ENCODE measurements around the gene SLC30A2.

Gene SLC30A2

GRCh38 chr1:26069941-26070295, 24.0 kb upstream of the SLC30A2 start:
- no peak for DNase-seq (ENCODE audit: low read depth)

DNA sequence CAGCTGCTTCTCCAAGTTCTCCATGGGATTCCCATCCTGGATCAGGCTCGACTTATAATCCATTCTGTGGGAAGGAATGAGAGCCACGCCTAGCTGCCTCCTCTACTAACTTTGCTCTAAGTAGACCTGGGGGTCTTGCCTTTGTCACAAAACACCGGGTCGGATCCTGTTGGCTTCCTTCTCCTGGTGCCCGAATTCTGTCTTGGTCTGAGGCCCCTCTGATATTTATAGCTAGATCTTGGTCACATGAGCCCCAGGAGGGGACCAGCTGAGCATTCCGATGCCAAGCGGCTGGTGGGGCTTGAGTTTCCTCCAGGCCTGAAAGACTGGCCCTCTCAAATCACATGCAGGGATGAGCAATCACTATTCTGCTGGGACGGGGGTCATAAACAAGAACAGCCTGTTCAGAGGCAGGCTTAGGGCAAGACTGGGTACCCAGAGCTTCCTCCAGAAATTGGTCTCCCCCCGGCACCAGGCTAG, 21.6 kb upstream of the SLC30A2 start, which contains the start of gene TRIM63:
Gene TRIM63, minus strand, starts transcription at position 199 of the 480 bp plus-strand sequence. Its CDS starts 136 bp downstream, at position 63.
- no peak for DNase-seq (ENCODE audit: low read depth)

GRCh38 chr1:26066857-26067256, 20.9 kb upstream of the SLC30A2 start:
- DNase-seq (ENCODE audit: low read depth), result no peak

- DNase-seq (ENCODE audit: low read depth), result no peak
Measured at GRCh38 chr1:26066160-26066559, 20.2 kb upstream of the SLC30A2 start.

- DNase-seq (ENCODE audit: low read depth), result no peak
Measured at GRCh38 chr1:26064553-26064952, 18.6 kb upstream of the SLC30A2 start.

DNA sequence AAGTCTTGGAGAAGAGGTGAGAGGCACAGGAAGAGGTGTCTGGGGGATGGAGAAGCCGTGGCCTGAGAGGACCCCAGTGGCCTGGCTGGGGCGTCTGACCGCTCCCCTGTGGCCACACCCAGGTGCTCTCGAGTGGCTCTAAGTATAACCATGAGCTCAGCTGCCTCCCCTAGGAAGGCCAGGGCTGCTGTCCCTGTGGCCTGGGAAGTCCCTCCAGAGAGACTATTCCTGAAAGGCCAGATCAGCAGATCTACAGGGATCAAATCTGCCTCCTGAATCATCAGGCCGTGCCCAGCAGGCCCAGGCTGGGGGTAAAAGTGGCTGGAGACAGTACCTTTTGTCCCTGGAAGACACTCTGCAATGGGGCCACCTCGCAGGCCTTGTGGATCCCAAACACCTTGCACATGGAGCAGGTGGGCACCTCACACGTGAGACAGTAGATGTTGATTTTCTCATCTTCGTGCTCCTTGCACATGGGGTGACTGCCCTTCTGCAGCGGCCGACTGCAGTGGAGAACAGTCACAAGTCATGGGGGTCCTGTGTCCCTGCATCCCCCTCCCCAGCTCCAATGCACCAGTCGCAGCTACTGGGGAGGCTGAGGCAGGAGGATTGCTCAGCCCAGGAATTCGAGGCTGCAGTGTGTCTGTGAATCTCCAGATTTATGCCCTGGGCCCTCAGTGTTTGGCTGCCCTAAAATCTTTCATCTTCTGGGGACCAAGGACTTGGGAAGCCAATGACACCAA, 15.1 kb upstream of the SLC30A2 start:
- DNase-seq (ENCODE audit: low read depth), result no peak

DNA sequence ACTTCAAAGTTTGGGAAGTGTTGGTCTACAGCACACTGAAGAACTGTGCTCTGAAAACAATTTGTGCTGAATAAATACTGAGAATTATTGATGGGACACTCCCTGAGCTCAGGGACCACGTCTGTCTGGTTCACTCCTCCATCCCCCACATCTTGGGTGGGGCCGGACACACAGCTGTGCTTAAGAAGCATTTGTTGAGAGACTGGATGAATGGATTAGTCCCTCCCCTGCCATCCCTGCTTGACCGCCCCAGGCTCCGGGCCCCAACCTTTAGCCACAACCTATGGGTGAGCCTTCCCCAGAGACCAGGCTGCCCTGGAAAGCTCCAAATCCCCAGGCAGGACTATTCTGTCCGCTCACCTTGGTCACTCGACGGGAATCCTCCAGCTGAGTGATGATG, 14.0 kb upstream of the SLC30A2 start:
- DNase-seq (ENCODE audit: low read depth), result no peak

GRCh38 chr1:26058052-26058595, 12.2 kb upstream of the SLC30A2 start:
- DNase-seq (ENCODE audit: low read depth), result no peak

DNA sequence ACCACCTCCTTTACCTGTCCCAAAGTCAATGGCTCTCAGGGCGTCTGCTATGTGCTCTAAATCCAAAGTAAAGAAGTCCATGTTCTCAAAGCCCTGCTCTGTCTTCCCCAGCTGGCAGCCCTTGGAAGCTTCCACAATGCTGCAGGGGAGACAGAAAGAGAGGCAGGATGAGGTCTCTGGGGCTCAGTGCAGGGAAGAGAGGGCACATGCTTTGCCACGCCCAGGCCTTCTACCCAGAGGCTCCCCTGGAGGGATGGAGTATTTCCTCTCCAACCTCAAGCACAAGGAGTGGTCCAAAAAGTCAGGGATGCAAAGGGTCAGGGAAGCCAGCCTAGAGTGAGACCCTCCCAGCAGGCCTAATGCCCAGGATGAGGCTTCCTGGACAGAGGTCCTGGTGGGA, 11.3 kb upstream of the SLC30A2 start:
- DNase-seq (ENCODE audit: low read depth), result no peak

DNA sequence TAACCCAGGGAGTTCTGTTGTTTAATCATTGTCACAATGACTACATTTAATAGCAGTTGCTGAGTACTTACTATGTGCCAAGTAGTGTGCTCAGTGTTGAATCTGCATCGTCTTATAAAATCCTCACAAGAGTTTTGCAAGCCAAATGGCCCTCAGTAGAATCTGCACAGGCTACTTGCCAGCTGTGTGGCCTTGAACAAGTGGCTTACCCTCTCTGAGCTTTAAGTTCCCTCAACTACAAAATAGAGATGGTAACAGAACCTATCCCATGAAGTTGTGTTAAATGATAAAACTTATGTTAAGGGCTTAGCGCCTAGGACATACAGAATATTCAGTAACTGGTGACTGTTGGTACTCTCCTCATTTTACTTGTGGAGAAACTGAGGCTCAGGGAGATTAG, 9.1 kb upstream of the SLC30A2 start:
- no peak for DNase-seq (ENCODE audit: low read depth)

GRCh38 chr1:26053718-26054560, 8.0 kb upstream of the SLC30A2 start:
- DNase-seq (ENCODE audit: low read depth), result no peak

- DNase-seq (ENCODE audit: low read depth), result no peak
Measured at GRCh38 chr1:26050248-26050640, 4.3 kb upstream of the SLC30A2 start.

- DNase-seq (ENCODE audit: low read depth), result no peak
Measured at GRCh38 chr1:26049531-26050247, 3.8 kb upstream of the SLC30A2 start.

DNA sequence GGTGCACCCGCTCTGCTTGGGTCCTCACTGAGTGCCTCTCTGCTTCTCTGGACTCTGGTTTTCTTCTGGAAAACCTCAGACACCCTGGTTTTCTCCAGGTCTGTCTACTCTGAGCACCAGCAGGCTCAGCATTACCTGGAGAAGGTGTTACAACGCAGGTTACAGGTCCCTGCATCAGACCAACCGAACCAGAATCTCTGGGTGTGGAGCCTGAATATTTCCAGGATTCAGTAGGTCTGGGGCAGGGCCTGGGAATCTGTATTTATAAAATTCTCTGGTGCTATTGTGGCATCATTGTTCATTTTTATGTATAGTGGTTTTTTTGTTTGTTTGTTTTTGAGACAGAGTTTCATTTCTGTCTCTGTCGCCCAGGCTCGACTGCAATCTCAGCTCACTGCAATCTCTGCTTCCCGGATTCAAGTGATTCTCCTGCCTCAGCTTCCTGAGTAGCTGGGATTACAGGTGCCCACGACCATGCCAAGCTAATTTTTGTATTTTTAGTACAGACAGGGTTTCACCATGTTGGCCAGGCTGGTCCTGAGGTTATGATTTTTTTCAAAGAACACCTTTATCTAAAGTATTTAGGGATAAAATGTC, 1.5 kb upstream of the SLC30A2 start:
- DNase-seq (ENCODE audit: low read depth), result no peak

DNA sequence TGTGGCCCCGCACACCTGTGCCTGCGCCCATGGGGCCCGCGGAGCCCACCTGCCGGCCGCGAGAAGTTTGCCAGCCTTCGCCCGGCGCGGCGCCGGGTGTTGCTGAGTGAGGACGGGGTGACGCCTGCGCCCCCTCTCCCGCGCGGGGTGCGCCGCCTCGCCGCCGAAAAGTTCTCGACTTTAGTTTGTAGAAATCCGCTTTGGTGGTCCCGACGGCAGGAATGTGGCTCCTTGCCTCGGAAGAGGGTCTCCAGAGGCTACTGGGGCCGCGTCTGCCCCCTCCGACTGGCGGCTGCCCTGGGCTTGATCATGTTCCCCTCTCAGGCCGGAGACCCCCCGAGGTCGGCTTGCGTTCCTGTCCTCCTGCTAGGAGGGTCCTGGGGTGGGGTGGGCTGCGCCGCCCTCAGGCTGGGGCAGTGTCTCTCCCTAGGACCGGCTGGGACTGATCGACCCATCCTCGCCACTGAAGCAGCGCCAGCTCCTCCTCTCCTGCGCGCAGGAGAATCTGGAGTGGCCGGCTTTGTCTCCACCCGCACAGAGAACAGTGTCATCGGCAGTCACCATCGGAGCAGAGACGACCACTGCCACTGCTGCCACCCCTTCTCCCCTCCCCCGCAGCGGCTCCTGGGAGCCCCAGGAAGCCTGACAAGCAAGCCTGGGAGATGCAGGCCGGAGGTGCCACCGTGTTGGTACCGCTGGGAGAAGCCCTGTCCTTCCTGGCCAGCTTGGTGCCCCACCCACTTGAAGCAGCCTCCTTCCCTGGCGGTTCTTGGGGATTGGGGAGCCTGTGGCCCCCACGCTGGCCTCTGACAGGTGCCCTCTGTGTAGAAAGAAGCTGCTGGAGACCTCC, 553 bp upstream of the SLC30A2 start:
- DNase-seq (ENCODE audit: low read depth), result no peak

DNA sequence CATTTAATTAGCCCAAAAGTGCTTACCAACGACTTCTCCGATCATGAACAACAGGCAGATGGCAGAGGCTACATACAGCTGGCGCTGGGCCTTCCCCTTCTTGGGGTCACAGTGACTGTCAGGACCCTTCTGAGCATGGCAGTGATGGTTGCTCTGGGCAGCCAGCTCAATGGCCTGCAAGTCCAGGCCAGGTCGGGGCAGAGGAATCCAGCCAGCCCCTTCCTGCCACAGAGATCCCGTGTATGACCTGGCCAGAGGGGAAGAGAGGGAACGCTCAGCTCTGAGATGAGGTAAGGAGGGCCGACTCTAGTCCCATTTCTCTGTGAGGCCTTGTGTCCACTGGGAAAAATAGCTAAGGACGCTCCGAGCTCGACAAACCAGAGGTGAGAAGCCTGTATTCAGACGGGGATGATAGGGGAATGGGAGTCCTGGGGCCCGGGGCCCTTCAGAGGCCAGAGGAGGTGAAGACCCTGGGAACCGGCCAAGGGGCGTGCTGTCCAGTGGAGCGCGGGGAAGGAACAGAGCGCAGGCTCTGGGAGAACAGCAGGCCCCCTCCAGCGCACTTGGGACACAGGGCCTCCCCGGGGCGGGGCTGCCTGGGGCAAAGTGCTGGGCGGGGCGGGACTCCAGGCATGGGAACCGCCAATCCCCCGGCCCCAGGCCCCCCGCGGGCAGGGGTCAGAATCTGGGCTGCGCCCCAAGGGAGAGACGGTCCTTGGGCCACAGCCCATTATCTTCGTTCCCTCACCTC, 772 bp downstream of the SLC30A2 start:
- DNase-seq (ENCODE audit: low read depth), result no peak

GRCh38 chr1:26044414-26044813, 1.5 kb downstream of the SLC30A2 start:
- no peak for DNase-seq (ENCODE audit: low read depth)

DNA sequence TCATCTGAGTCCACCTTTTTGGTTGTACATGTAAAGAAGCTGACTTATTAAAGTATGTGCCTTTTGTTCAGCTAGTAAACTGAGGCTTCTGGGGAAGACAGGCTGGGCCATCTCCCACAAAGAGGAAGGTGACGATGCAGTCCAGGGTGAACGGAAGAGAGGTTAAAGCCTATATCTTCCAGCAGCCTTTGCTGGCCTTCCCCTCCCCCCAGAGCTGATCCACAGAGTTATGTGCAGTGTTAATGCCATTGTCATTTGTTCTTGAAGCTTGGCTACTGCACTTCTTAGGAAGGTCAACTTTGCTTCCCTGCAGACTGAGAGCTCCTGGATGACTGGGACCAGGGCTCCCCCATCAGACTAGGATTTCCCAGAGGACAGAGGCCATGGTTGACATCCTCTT, 2.2 kb downstream of the SLC30A2 start:
- no peak for DNase-seq (ENCODE audit: low read depth)

DNA sequence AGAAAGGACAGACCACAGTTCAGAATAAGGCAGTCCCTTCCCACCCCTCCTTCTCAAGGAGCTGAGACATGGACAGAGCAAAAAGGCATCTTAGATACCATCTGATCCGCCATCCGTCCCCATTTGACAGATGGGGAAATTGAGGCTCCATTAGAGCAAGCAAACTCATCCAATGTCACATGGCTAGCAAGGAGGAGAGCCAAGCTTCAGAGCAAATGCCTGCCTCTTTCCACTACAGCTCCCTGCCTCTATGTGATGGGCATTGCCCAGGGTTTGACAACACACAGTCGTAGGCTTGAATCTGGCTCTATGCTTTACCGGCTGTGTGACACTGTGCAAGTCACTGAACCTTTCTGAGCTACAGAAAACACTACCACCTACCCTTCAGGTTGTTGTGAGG, 3.9 kb downstream of the SLC30A2 start:
- no peak for DNase-seq (ENCODE audit: low read depth)

DNA sequence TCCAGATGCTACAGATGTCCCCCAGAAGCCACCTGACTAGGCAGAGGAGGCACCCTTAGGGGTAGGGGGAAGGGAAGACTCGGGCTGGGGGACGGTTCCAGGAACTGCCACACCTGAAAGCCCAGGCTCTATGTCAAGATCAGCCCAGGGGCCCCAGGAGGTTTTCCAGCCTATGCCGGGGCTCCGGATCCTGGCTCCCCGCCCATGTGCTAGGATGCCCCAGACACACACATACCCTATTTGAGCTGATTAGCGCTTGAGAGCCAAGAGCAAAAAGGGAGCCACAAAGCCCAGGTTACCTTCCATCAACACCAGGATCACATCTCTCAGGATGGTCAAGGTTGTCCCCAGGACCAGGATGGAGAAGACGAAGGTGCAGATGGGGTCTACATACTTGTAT, 4.5 kb downstream of the SLC30A2 start:
- DNase-seq (ENCODE audit: low read depth), result no peak
